DOHH2 (cell line): ENCODE data around the gene ZBTB16.

Experiments
- H3F3A ChIP-seq: fragments of 200-600 bp; sonication (generic), shearing (Covaris generic); 2 replicates; pipeline ENCODE4 v1.6.0; 2016; ENCODE audit warnings: antibody characterized with exemption, mild to moderate bottlenecking; ENCODE audit not compliant: control insufficient read depth, insufficient read depth
- H3K27ac ChIP-seq: fragments of 200-600 bp; sonication (generic); 2 replicates; pipeline ENCODE4 v1.5.1; 2014; ENCODE audit warnings: low read depth, mild to moderate bottlenecking, low read length, moderate library complexity
- H3K27me3 ChIP-seq: fragments of 200-600 bp; sonication (generic); 2 replicates; pipeline ENCODE4 v1.6.1; 2014; ENCODE audit warnings: mild to moderate bottlenecking, low read length, mixed read lengths; ENCODE audit not compliant: control insufficient read depth
- H3K36me3 ChIP-seq: fragments of 200-600 bp; sonication (generic); 2 replicates; pipeline ENCODE4 v1.6.1; 2014; ENCODE audit warnings: mild to moderate bottlenecking, low read length, moderate library complexity, mixed read lengths; ENCODE audit not compliant: control insufficient read depth
- H3K4me1 ChIP-seq: fragments of 200-600 bp; sonication (generic); 2 replicates; pipeline ENCODE4 v1.6.1; 2014; ENCODE audit warnings: mild to moderate bottlenecking, low read length, mixed read lengths; ENCODE audit not compliant: control insufficient read depth
- H3K4me2 ChIP-seq: fragments of 200-600 bp; sonication (generic); 2 replicates; pipeline ENCODE4 v1.6.0; 2014; ENCODE audit warnings: mild to moderate bottlenecking, low read length, moderate library complexity
- H3K4me3 ChIP-seq: fragments of 200-600 bp; sonication (generic); 2 replicates; pipeline ENCODE4 v1.5.1; 2014; ENCODE audit warnings: mild to moderate bottlenecking, low read length, mixed read lengths
- H3K79me2 ChIP-seq: fragments of 200-600 bp; sonication (generic); 2 replicates; pipeline ENCODE4 v1.6.1; 2014; ENCODE audit warnings: mild to moderate bottlenecking, low read length, mixed read lengths; ENCODE audit not compliant: control insufficient read depth
- H3K9me2 ChIP-seq: fragments of 200-600 bp; sonication (generic); replicated peaks from 2 replicates; pipeline ENCODE4 v1.6.1; 2014; ENCODE audit warnings: mild to moderate bottlenecking, low read length, mixed read lengths; ENCODE audit not compliant: control insufficient read depth
- H3K9me3 ChIP-seq: fragments of 200-600 bp; sonication (generic); 2 replicates; pipeline ENCODE4 v1.6.1; 2014; ENCODE audit warnings: antibody characterized with exemption, low read length, mixed read lengths; ENCODE audit not compliant: control insufficient read depth, insufficient read depth
- H4K20me1 ChIP-seq: fragments of 200-600 bp; sonication (generic); 2 replicates; pipeline ENCODE4 v1.6.0; 2014; ENCODE audit warnings: low read depth, mild to moderate bottlenecking, antibody characterized with exemption, low read length, moderate library complexity; ENCODE audit not compliant: control insufficient read depth, insufficient read depth
- CTCF ChIP-seq: fragments of 200-600 bp; sonication (generic); IDR thresholded peaks from one replicate; pipeline ENCODE4 v1.5.1; 2014; ENCODE audit warnings: antibody characterized with exemption, mild to moderate bottlenecking, low read depth, low read length; ENCODE audit not compliant: poor library complexity, severe bottlenecking
- EZH2phosphoT487 ChIP-seq: fragments of 200-600 bp; sonication (generic); IDR thresholded peaks from 2 replicates; pipeline ENCODE4 v1.6.1; 2017; ENCODE audit warnings: borderline replicate concordance, mild to moderate bottlenecking, antibody characterized with exemption, low read length, moderate library complexity, mixed read lengths

The ZBTB16 gene

GRCh38 chr11:114082767-114083181, 23.3 kb downstream of the ZBTB16 start:
- Histone ChIP-seq H3K4me1 (peaks cover 14% of the 10 kb centered on the region), H3K27ac (no peak overlapping the region), H3K9me3 (no peaks in the 10 kb centered on the region), H3K79me2 (no peaks in the 10 kb centered on the region), H3F3A (no peaks in the 10 kb centered on the region), H3K9me2 (no peaks in the 10 kb centered on the region), H3K36me3 (no peaks in the 10 kb centered on the region), H3K4me2 (no peak overlapping the region), H4K20me1 (0 out of 2 replicates have a peak, but pooled peaks cover under 1% of the 10 kb centered on the region), H3K27me3 (peaks cover 62% of the 10 kb centered on the region), H3K4me3 (no peak overlapping the region)
- TF ChIP-seq CTCF (no peak), EZH2phosphoT487 (no peak)

GRCh38 chr11:114083391-114084252, 24.1 kb downstream of the ZBTB16 start:
- peaks cover 55% of the 10 kb centered on the region for H3K27me3 ChIP-seq
- no peaks in the 10 kb centered on the region for H4K20me1 ChIP-seq
- no peak overlapping the region for H3K4me2 ChIP-seq
- no peak for TF ChIP-seq EZH2phosphoT487
- TF ChIP-seq CTCF, result no peak
- no peaks in the 10 kb centered on the region for H3K36me3 ChIP-seq
- no peaks in the 10 kb centered on the region for H3K79me2 ChIP-seq
- H3K9me3 ChIP-seq, result no peaks in the 10 kb centered on the region
- H3K9me2 ChIP-seq, result no peaks in the 10 kb centered on the region
- no peak overlapping the region for H3K4me3 ChIP-seq
- no peaks in the 10 kb centered on the region for H3F3A ChIP-seq
- H3K27ac ChIP-seq, result no peak overlapping the region
- peaks cover 8% of the 10 kb centered on the region for H3K4me1 ChIP-seq

GRCh38 chr11:114084414-114084813, 24.9 kb downstream of the ZBTB16 start:
- Histone ChIP-seq H3K4me3 (no peak overlapping the region), H3K4me2 (no peak overlapping the region), H3K36me3 (no peaks in the 10 kb centered on the region), H3K27ac (no peak overlapping the region), H3K4me1 (peaks cover 8% of the 10 kb centered on the region), H3K9me3 (no peaks in the 10 kb centered on the region), H3K79me2 (no peaks in the 10 kb centered on the region), H4K20me1 (no peaks in the 10 kb centered on the region), H3K27me3 (peaks cover 49% of the 10 kb centered on the region), H3K9me2 (no peaks in the 10 kb centered on the region), H3F3A (no peaks in the 10 kb centered on the region)
- no peak for TF ChIP-seq CTCF
- no peak for TF ChIP-seq EZH2phosphoT487
